ENCODE measurements around the gene ENTPD8.
A peak's percentile ranks its signal among the peaks of the same experiment; 100 is the strongest.

ENTPD8 gene

GRCh38 chr9:137441289-137441934 lies at the start of gene ENTPD8:
Gene ENTPD8, minus strand, starts transcription at chr9:137441357. Its CDS starts 3,072 bp downstream, at chr9:137438285.
- DNase-seq (ENCODE audit: low read depth, low spot score): peak; percentile 40

- no peak for DNase-seq (ENCODE audit: low read depth, low spot score)
These were observed 49.5 kb upstream of the ENTPD8 start for GRCh38 chr9:137490532-137491186.

- DNase-seq (ENCODE audit: low read depth, low spot score): no peak
These were observed 47.7 kb upstream of the ENTPD8 start for GRCh38 chr9:137488906-137489305.

GRCh38 chr9:137488327-137488653 lies 47.1 kb upstream of the ENTPD8 start:
- no peak for DNase-seq (ENCODE audit: low read depth, low spot score)

GRCh38 chr9:137487454-137488326 lies 46.5 kb upstream of the ENTPD8 start:
- DNase-seq (ENCODE audit: low read depth, low spot score): no peak

- DNase-seq (ENCODE audit: low read depth, low spot score): no peak
These were observed 45.6 kb upstream of the ENTPD8 start for GRCh38 chr9:137486545-137487453.

- no peak for DNase-seq (ENCODE audit: low read depth, low spot score)
These were observed 45.0 kb upstream of the ENTPD8 start for GRCh38 chr9:137486141-137486490.

- DNase-seq (ENCODE audit: low read depth, low spot score): no peak
These were observed 44.4 kb upstream of the ENTPD8 start for GRCh38 chr9:137485343-137486140.

GRCh38 chr9:137484551-137485315 lies 43.6 kb upstream of the ENTPD8 start:
- DNase-seq (ENCODE audit: low read depth, low spot score): no peak

- peak; percentile 80 for DNase-seq (ENCODE audit: low read depth, low spot score)
These were observed 41.1 kb upstream of the ENTPD8 start for GRCh38 chr9:137482094-137482781.

- DNase-seq (ENCODE audit: low read depth, low spot score): no peak
These were observed 39.8 kb upstream of the ENTPD8 start for GRCh38 chr9:137480686-137481683.

GRCh38 chr9:137479892-137480685 lies 38.9 kb upstream of the ENTPD8 start:
- DNase-seq (ENCODE audit: low read depth, low spot score): no peak

- DNase-seq (ENCODE audit: low read depth, low spot score): no peak
These were observed 38.1 kb upstream of the ENTPD8 start for GRCh38 chr9:137478962-137479861.

GRCh38 chr9:137478613-137478961 lies 37.4 kb upstream of the ENTPD8 start:
- no peak for DNase-seq (ENCODE audit: low read depth, low spot score)

GRCh38 chr9:137477778-137478612 lies 36.8 kb upstream of the ENTPD8 start:
- no peak for DNase-seq (ENCODE audit: low read depth, low spot score)

- no peak for DNase-seq (ENCODE audit: low read depth, low spot score)
These were observed 35.7 kb upstream of the ENTPD8 start for GRCh38 chr9:137476856-137477255.
